K562 (cell line): ENCODE results near the gene TTYH2. TPM values are rescaled to one million over a fixed set of nuclear protein-coding genes. Genes with fewer than 3 reads are reported as not detected.
A peak's percentile ranks its signal among the peaks of the same experiment; 100 is the strongest.

Source experiments
- ARHGAP35 ChIP-seq: fragments of 450-650 bp; IDR thresholded peaks from 2 replicates; pipeline ENCODE4 v1.6.1; 2018; ENCODE audit not compliant: partially characterized antibody
- BRCA1 ChIP-seq, 2 experiments: fragments of 450-650 bp in 1 of 2; sonication (generic) in 1 of 2; formaldehyde crosslinking in 1 of 2; IDR thresholded peaks; 2 replicates each; pipeline versions ENCODE4 v1.5.0 to v1.6.1; 2017 to 2020; ENCODE audit warnings: mild to moderate bottlenecking in 1 of 2, missing genetic modification reagents in 1 of 2
- BRD4 ChIP-seq: fragments of 200-600 bp; sonication (generic); IDR thresholded peaks from 2 replicates; pipeline ENCODE4 v1.6.1; 2017; ENCODE audit warnings: inconsistent platforms
- MAFK ChIP-seq: IDR thresholded peaks from 2 replicates; pipeline ENCODE4 v1.6.1; 2011; ENCODE audit warnings: low read length, improper control_type of control experiment
- MEF2A ChIP-seq: IDR thresholded peaks from 2 replicates; pipeline ENCODE4 v1.6.1; 2011; ENCODE audit warnings: low read depth, mild to moderate bottlenecking, low read length, moderate library complexity; ENCODE audit not compliant: control insufficient read depth
- NFRKB ChIP-seq: fragments of 450-650 bp; IDR thresholded peaks from 2 replicates; pipeline ENCODE4 v1.6.1; 2016; ENCODE audit warnings: low read depth
- NR2C2 ChIP-seq, 2 experiments: fragments of 200-800 bp in 1 of 2; sonication (Bioruptor generic) in 1 of 2; sonication (generic) in 1 of 2; formaldehyde crosslinking in 1 of 2; IDR thresholded peaks; 2 replicates each; pipeline versions ENCODE4 v1.6.1 to v1.8.0; 2016 to 2022; ENCODE audit warnings: mild to moderate bottlenecking in 1 of 2, missing compliant biosample characterization in 1 of 2, missing genetic modification characterization in 1 of 2, missing genetic modification reagents in 1 of 2
- NR2F6 ChIP-seq: fragments of 450-650 bp; formaldehyde crosslinking; IDR thresholded peaks from 2 replicates; pipeline ENCODE4 v1.4.0; 2020; ENCODE audit warnings: mild to moderate bottlenecking
- POLR3G ChIP-seq: IDR thresholded peaks from 2 replicates; pipeline ENCODE4 v1.6.1; 2011; ENCODE audit not compliant: insufficient read length, insufficient replicate concordance; ENCODE audit errors: extremely low read depth
- RB1 ChIP-seq: fragments of 450-650 bp; IDR thresholded peaks from 2 replicates; pipeline ENCODE4 v1.6.1; 2017; ENCODE audit warnings: low read depth, mild to moderate bottlenecking
- SIN3B ChIP-seq: fragments of 450-650 bp; IDR thresholded peaks from 2 replicates; pipeline ENCODE4 v1.6.1; 2017; ENCODE audit warnings: low read depth, mild to moderate bottlenecking, moderate library complexity
- TAL1 ChIP-seq: fragments of 450-650 bp; IDR thresholded peaks from 2 replicates; pipeline ENCODE4 v1.6.1; 2016; ENCODE audit warnings: mild to moderate bottlenecking
- ZC3H8 ChIP-seq: fragments of 450-650 bp; IDR thresholded peaks from 2 replicates; pipeline ENCODE4 v1.6.1; 2017
- ZNF583 ChIP-seq: fragments of 250-450 bp; sonication (Bioruptor Pico); IDR thresholded peaks from 2 replicates; pipeline ENCODE4 v1.4.0; 2020
- polyA plus RNA-seq, 8 experiments: library from polyadenylated mRNA; depleted of rRNA in 4 of 8; stranded (reverse) in 5 of 8; unstranded in 3 of 8; fragments of >200 nt; fragmentation: Nextera tagmentation in 2 of 8; fragmentation: Illumina TruSeq in 1 of 8; extraction: Ambion mirVana in 2 of 8; extraction: Trizol in 1 of 8; gene quantifications; 2 replicates each; pipeline versions ENCODE4 v1.2.1 to v1.2.3, GENCODE V29; 2011 to 2014; ENCODE audit warnings: inconsistent platforms in 1 of 8, missing spikeins in 1 of 8
- total RNA-seq, 7 experiments: library from RNA; depleted of rRNA in 6 of 7; stranded (reverse); fragments of >200 nt in 6 of 7; fragmentation: Illumina TruSeq in 2 of 7; extraction: Trizol in 2 of 7; gene quantifications; 2 replicates each; pipeline versions ENCODE4 v1.2.1 to v1.2.3, GENCODE V29; 2011 to 2021; ENCODE audit warnings: low replicate concordance in 1 of 7
- TF ChIP-seq, protein P1 (sequence below): fragments of 450-650 bp; formaldehyde crosslinking; IDR thresholded peaks from 2 replicates; pipeline ENCODE4 v1.4.0; 2020; ENCODE audit warnings: mild to moderate bottlenecking, moderate library complexity
- TF ChIP-seq, protein P2 (sequence below): IDR thresholded peaks from 3 replicates; pipeline ENCODE4 v1.6.1; 2011; ENCODE audit warnings: borderline replicate concordance, mild to moderate bottlenecking, moderate library complexity; ENCODE audit not compliant: insufficient read length; ENCODE audit errors: extremely low read depth
- TF ChIP-seq, protein P3 (sequence below): fragments of 250-450 bp; sonication (Bioruptor Pico); IDR thresholded peaks from 2 replicates; pipeline ENCODE4 v1.5.0; 2020; ENCODE audit warnings: mild to moderate bottlenecking, borderline replicate concordance
- TF ChIP-seq, protein P4 (sequence below), 2 experiments: fragments of 450-650 bp in 1 of 2; sonication (generic) in 1 of 2; formaldehyde crosslinking; conservative IDR thresholded peaks; 2 replicates each; pipeline versions ENCODE4 v1.4.0 to v1.8.1; 2020 to 2022; ENCODE audit warnings: mild to moderate bottlenecking in 1 of 2, missing genetic modification reagents in 1 of 2

Gene TTYH2
- total and polyA plus RNA-seq, 9 of the 15 experiments (the other 6 are each of a cell fraction or from before 2014, with no cell fraction given): 0.03 to 2.0 (median 0.91) TPM

DNA sequence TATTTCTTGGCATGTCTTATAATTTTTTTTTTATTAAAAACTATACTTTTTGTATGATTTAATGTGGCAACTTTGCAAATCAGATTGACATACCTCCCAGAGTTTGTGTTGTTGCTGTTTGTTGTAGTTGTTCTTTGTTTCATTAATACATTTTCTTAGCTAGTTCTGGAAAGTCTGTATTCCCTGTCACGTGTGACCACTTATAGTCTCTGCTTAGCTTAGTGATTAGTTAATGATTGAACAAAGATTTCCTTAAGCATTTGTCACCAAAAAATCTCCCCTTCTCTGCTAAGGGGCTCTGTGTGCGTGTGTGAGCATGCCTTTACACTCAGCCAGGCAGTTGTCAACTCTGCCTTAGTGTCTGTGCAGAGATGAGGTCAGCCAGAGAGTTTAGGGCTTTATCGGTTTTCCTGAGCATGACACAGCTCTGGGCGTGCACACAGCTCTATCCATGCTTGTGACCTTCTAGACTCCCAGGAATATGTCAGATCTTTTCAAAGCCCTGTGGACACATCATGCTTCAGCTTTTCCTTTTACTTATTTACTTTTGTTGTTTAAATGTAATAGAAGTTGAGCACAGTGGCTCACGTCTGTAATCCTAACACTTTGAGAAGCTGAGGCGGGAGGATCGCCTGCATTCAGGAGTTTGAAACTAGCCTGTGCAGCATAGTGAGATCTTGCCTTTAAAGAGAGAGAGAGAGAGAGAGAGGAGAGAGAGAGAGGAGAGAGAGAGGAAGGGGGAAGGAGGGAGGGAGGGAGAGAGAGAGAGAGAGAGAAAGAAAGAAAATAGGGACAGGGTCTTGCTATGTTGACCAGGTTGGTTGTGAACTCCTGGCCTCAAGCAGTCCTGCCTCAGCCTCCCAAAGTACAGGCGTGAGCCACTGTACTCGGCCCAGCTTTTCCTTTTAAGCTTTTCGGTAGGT is 82.5 kb downstream of the TTYH2 start (continued):
- TF ChIP-seq, protein P1, sequence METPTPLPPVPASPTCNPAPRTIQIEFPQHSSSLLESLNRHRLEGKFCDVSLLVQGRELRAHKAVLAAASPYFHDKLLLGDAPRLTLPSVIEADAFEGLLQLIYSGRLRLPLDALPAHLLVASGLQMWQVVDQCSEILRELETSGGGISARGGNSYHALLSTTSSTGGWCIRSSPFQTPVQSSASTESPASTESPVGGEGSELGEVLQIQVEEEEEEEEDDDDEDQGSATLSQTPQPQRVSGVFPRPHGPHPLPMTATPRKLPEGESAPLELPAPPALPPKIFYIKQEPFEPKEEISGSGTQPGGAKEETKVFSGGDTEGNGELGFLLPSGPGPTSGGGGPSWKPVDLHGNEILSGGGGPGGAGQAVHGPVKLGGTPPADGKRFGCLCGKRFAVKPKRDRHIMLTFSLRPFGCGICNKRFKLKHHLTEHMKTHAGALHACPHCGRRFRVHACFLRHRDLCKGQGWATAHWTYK (CRISPR knock-in tag): no peak
- TF ChIP-seq RB1 (no peak), ARHGAP35 (no peak), BRD4 (no peak), MAFK (peak; percentile 54), POLR3G (no peak), ZNF583 (CRISPR knock-in tag) (0 out of 2 replicates have a peak, but pooled peaks have one; percentile 45), TAL1 (no peak), BRCA1 (IDR thresholded peaks at IDR 0.05) (no peak), BRCA1 (CRISPR knock-in tag; IDR thresholded peaks at IDR 0.05) (no peak), NR2F6 (CRISPR knock-in tag) (0 out of 2 replicates have a peak, but pooled peaks have one; percentile 18), NFRKB (peak; percentile 39; the same call in 1 of the 2 replicates), ZC3H8 (no peak), MEF2A (no peak; the same call in 1 of the 2 replicates), SIN3B (no peak), NR2C2 (CRISPR knock-in tag; IDR thresholded peaks at IDR 0.05) (no peak), NR2C2 (tag; IDR thresholded peaks at IDR 0.05) (peak; percentile 77)
- TF ChIP-seq, protein P2, sequence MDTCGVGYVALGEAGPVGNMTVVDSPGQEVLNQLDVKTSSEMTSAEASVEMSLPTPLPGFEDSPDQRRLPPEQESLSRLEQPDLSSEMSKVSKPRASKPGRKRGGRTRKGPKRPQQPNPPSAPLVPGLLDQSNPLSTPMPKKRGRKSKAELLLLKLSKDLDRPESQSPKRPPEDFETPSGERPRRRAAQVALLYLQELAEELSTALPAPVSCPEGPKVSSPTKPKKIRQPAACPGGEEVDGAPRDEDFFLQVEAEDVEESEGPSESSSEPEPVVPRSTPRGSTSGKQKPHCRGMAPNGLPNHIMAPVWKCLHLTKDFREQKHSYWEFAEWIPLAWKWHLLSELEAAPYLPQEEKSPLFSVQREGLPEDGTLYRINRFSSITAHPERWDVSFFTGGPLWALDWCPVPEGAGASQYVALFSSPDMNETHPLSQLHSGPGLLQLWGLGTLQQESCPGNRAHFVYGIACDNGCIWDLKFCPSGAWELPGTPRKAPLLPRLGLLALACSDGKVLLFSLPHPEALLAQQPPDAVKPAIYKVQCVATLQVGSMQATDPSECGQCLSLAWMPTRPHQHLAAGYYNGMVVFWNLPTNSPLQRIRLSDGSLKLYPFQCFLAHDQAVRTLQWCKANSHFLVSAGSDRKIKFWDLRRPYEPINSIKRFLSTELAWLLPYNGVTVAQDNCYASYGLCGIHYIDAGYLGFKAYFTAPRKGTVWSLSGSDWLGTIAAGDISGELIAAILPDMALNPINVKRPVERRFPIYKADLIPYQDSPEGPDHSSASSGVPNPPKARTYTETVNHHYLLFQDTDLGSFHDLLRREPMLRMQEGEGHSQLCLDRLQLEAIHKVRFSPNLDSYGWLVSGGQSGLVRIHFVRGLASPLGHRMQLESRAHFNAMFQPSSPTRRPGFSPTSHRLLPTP: no peak
- TF ChIP-seq, protein P3, sequence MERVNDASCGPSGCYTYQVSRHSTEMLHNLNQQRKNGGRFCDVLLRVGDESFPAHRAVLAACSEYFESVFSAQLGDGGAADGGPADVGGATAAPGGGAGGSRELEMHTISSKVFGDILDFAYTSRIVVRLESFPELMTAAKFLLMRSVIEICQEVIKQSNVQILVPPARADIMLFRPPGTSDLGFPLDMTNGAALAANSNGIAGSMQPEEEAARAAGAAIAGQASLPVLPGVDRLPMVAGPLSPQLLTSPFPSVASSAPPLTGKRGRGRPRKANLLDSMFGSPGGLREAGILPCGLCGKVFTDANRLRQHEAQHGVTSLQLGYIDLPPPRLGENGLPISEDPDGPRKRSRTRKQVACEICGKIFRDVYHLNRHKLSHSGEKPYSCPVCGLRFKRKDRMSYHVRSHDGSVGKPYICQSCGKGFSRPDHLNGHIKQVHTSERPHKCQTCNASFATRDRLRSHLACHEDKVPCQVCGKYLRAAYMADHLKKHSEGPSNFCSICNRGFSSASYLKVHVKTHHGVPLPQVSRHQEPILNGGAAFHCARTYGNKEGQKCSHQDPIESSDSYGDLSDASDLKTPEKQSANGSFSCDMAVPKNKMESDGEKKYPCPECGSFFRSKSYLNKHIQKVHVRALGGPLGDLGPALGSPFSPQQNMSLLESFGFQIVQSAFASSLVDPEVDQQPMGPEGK (CRISPR knock-in tag): no peak
- TF ChIP-seq, protein P4, sequence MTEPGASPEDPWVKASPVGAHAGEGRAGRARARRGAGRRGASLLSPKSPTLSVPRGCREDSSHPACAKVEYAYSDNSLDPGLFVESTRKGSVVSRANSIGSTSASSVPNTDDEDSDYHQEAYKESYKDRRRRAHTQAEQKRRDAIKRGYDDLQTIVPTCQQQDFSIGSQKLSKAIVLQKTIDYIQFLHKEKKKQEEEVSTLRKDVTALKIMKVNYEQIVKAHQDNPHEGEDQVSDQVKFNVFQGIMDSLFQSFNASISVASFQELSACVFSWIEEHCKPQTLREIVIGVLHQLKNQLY (CRISPR knock-in tag; conservative IDR thresholded peaks at IDR 0.05): no peak
